Measurements from ENCODE around the gene TSKU. TPM values are rescaled to one million over a fixed set of nuclear protein-coding genes. Genes with fewer than 3 reads are reported as not detected.
A peak's percentile ranks its signal among the peaks of the same experiment; 100 is the strongest.

Gene TSKU
- total RNA-seq, 4 donors from 2014 or later = 32.0 to 80.7 (median 63.4) TPM

GRCh38 chr11:76806608-76807205 lies 23.6 kb downstream of the TSKU start:
- H3K36me3 ChIP-seq = no peaks in the 10 kb centered on the region
- 91% methylated on average over 3 of the region's 3 CpGs; no CpG with 5 or more reads in 1 of the 2 donors for WGBS, 2 donors (ENCODE audit: low coverage in 1 of 2)
- in situ Hi-C loops (cut with MboI; ENCODE audit: low pct_ligation_motif_present in 1 of 4, low pct_unique_long_range_greater_than_20kb in 1 of 4, low sequenced_read_pairs in 3 of 4) (loop anchor here in 2 of 4 donors (25.0 kb wide), 1 partner anchor 231 kb away; the partner anchor contains the start of gene B3GNT6 (in 2 of the 2)), intact Hi-C loops (cut with DNase I; ENCODE audit: low total_unique reads) (loop anchor here (5.0 to 10.0 kb wide), 2 partner anchors 111 to 1158 kb away; no protein-coding TSS in a partner anchor)
- no peaks in the 10 kb centered on the region for H3K27me3 ChIP-seq
- H3K27ac ChIP-seq = no peak overlapping the region
- H3K9me3 ChIP-seq = no peaks in the 10 kb centered on the region
- TF ChIP-seq EP300 (IDR thresholded peaks at IDR 0.05; ENCODE audit: low read depth) (no peak), POLR2A (IDR thresholded peaks at IDR 0.05) (no peak), CTCF (IDR thresholded peaks at IDR 0.05) (no peak), POLR2AphosphoS5 (IDR thresholded peaks at IDR 0.05) (no peak)
- DNase-seq = no peak
- H3K4me3 ChIP-seq = no peak overlapping the region
- peaks cover 0 to 22% (median 12%) of the 10 kb centered on the region in 4 donors for H3K4me1 ChIP-seq

GRCh38 chr11:76807206-76807875 lies 24.2 kb downstream of the TSKU start:
- Histone ChIP-seq H3K4me1 (peaks cover 0 to 20% (median 10%) of the 10 kb centered on the region in 4 donors), H3K27me3 (no peaks in the 10 kb centered on the region), H3K27ac (no peak overlapping the region), H3K36me3 (no peaks in the 10 kb centered on the region), H3K9me3 (no peaks in the 10 kb centered on the region), H3K4me3 (peak overlapping the region in 1 of 4 donors; percentile 22)
- intact Hi-C loops (cut with DNase I; ENCODE audit: low total_unique reads) (loop anchor here (5.0 to 10.0 kb wide), 2 partner anchors 110 to 1157 kb away; no protein-coding TSS in a partner anchor), in situ Hi-C loops (cut with MboI; ENCODE audit: low pct_ligation_motif_present in 1 of 4, low pct_unique_long_range_greater_than_20kb in 1 of 4, low sequenced_read_pairs in 3 of 4) (loop anchor here in 2 of 4 donors (25.0 kb wide), 1 partner anchor 230 kb away; the partner anchor contains the start of gene B3GNT6 (in 2 of the 2))
- DNase-seq = peak; percentile 89
- TF ChIP-seq POLR2AphosphoS5 (IDR thresholded peaks at IDR 0.05) (no peak), EP300 (IDR thresholded peaks at IDR 0.05; ENCODE audit: low read depth) (no peak), POLR2A (IDR thresholded peaks at IDR 0.05) (no peak), CTCF (IDR thresholded peaks at IDR 0.05) (peak; percentile 71 to 86 (median 78))
- WGBS, 2 donors (ENCODE audit: low coverage in 1 of 2) = 12 to 13% methylated on average over 1 to 19 of the region's 19 CpGs

DNA sequence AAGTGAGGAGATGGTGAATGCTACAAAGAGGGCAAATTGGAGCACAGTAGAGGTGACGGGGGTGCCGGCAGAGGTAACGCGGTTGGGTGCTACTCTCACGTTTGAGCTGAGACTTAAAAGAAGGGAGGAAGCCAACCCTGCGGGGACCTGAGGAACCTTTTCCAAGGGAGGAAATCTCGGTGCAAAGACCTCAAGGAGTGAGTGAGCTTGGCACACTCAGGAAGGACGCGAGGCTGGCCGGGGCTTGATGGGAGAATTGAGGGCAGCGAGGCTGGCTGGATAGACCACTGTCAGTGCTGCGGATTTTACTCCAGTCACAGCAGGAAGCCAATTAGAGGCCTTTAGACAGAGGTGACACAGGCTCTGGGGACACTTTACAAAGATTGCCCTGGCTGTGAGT lies 25.0 kb downstream of the TSKU start:
- Histone ChIP-seq H3K27me3 (no peaks in the 10 kb centered on the region), H3K9me3 (no peaks in the 10 kb centered on the region), H3K36me3 (no peaks in the 10 kb centered on the region), H3K4me3 (no peak overlapping the region), H3K27ac (no peak overlapping the region), H3K4me1 (peaks cover 0 to 15% (median 6%) of the 10 kb centered on the region in 4 donors)
- WGBS, 2 donors (ENCODE audit: low coverage in 1 of 2) = 90 to 93% methylated on average over 9 to 12 of the region's 12 CpGs
- no peak for TF ChIP-seq EP300 (IDR thresholded peaks at IDR 0.05; ENCODE audit: low read depth)
- no peak for TF ChIP-seq POLR2A (IDR thresholded peaks at IDR 0.05)
- no peak for TF ChIP-seq CTCF (IDR thresholded peaks at IDR 0.05)
- TF ChIP-seq POLR2AphosphoS5 (IDR thresholded peaks at IDR 0.05) = no peak
- in situ Hi-C loops (cut with MboI; ENCODE audit: low pct_ligation_motif_present in 1 of 4, low pct_unique_long_range_greater_than_20kb in 1 of 4, low sequenced_read_pairs in 3 of 4) = loop anchor here in 2 of 4 donors (25.0 kb wide), 1 partner anchor 229 kb away; the partner anchor contains the start of gene B3GNT6 (in 2 of the 2)
- intact Hi-C loops (cut with DNase I; ENCODE audit: low total_unique reads) = loop anchor here (5.0 to 10.0 kb wide), 2 partner anchors 109 to 1157 kb away; no protein-coding TSS in a partner anchor
- no peak for DNase-seq

- DNase-seq = no peak
- Histone ChIP-seq H3K27ac (no peak overlapping the region), H3K4me1 (peaks cover 0 to 15% (median 6%) of the 10 kb centered on the region in 4 donors), H3K27me3 (no peaks in the 10 kb centered on the region), H3K4me3 (no peak overlapping the region), H3K36me3 (no peaks in the 10 kb centered on the region), H3K9me3 (no peaks in the 10 kb centered on the region)
- 80 to 88% methylated on average over 3 to 5 of the region's 5 CpGs for WGBS, 2 donors (ENCODE audit: low coverage in 1 of 2)
- intact Hi-C loops (cut with DNase I; ENCODE audit: low total_unique reads) (loop anchor here (5.0 to 10.0 kb wide), 2 partner anchors 108 to 1156 kb away; no protein-coding TSS in a partner anchor), in situ Hi-C loops (cut with MboI; ENCODE audit: low pct_ligation_motif_present in 1 of 4, low pct_unique_long_range_greater_than_20kb in 1 of 4, low sequenced_read_pairs in 3 of 4) (loop anchor here in 2 of 4 donors (25.0 kb wide), 1 partner anchor 228 kb away; the partner anchor contains the start of gene B3GNT6 (in 2 of the 2))
- TF ChIP-seq POLR2AphosphoS5 (IDR thresholded peaks at IDR 0.05) (no peak), POLR2A (IDR thresholded peaks at IDR 0.05) (no peak), CTCF (IDR thresholded peaks at IDR 0.05) (no peak), EP300 (IDR thresholded peaks at IDR 0.05; ENCODE audit: low read depth) (no peak)
Observed at GRCh38 chr11:76808996-76809395, 25.8 kb downstream of the TSKU start.

Data from transverse colon (tissue), 4 donors.